Right ventricle myocardium inferior (tissue), 1 donor: Measurements from ENCODE around the gene SCN4A. TPM values are rescaled to one million over a fixed set of nuclear protein-coding genes. Genes with fewer than 3 reads are reported as not detected.
"Not testable (repeated sequence)": the region's sequence is repeated elsewhere in the genome, so short reads cannot be mapped to it uniquely, and the experiment has no call there.

Experiments
- ATAC-seq: fragments of 200-7000 bp; cut with Tn5 transposase; one replicate; pipeline ENCODE4 v1.9.1; 2020; ENCODE audit warnings: mild to moderate bottlenecking, moderate library complexity
- DNase-seq: peaks from one replicate; pipeline ENCODE4 v3.0.0; 2021; ENCODE audit errors: missing footprints
- intact Hi-C: fragments of 100-400 bp; cut with DNase I; formaldehyde crosslinking; loops from one replicate; pipeline ENCODE4 v1.11.0; 2022
- total RNA-seq: library from RNA; stranded (reverse); fragmentation: NEBNext Ultra II Directional; extraction: Animal tissue kit (Norgen Biotek cat#: 25700); gene quantifications from one replicate; pipeline ENCODE4 v1.2.1, GENCODE V29; 2021
- donor health status: DM: no; HTN: yes; CAD: no; lungs with severe emphysema.

Gene SCN4A
- total RNA-seq, 1 donor from 2014 or later: 0.32 TPM

- DNase-seq (peak; percentile 28), ATAC-seq (no peak)
- intact Hi-C loops: loop anchor here (5.0 kb wide), 1 partner anchor 62 kb away; no protein-coding TSS in a partner anchor
Measured at GRCh38 chr17:63929860-63930766, 42.6 kb downstream of the SCN4A start.

DNA sequence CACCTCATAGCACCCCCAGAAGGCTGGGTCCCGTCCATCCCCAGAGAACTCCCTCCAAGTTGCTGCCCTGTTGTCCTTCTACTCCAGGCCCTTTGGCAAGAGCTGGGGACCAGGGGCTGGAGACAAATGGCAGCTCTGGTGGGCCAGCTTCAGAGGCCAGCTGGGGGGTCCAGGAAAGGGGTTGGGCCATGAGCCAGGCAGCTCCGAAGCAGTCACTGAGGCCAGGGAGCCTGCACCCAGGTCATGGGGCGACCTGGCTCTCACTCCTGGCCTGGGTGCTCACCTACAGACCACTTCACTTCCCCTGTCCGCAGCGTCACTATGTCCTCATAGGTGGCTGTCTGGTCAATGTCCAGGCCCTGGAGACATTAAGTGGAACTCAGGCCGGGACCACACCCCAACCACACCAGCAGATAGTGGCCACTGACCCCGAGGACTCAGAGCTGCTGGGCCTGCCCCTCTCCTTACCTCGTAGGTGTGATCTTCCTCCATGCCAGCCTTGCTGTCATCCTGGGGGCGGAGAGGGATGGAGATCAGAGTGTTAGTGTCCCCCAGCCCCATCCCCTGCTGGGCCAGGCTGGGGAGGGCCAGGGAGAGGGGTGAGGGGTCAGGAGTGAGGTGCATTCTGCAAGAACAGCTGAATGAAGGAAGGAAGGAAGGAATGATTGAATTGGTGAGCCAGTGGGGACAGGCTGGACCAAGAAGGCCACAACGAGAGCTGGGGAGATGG, 43.6 kb downstream of the SCN4A start:
- intact Hi-C loops: no loop called here
- ATAC-seq (no peak), DNase-seq (peak; percentile 21)

DNA sequence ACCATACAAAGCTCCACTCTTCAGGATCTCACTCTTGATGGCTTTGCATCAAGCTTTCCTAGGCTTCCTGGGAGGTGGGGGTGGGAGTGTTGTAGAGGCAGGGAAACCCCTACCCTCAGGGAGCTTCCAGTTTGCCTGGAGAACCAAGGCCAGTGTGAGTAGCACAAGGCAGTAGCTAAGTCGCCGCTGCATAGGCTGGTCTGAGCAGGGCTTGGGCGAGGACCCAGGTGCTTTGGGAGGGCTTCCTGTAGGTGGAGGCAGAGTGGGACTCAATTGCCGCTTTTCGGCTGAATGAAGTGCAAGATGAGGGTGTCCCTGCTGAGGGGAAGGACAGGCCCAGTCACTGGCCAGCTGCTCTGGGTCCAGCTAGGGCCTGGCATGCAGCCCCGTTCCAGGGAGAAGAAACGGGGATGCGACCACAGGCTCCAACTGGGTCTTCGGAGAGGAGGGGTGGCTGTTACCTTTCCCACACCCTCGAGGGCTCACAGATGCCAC, 44.5 kb downstream of the SCN4A start:
- intact Hi-C loops: no loop called here
- DNase-seq: peak; percentile 16
- no peak for ATAC-seq

GRCh38 chr17:63927464-63928171, 45.1 kb downstream of the SCN4A start:
- intact Hi-C loops: no loop called here
- ATAC-seq: no peak
- DNase-seq: peak; percentile 39

GRCh38 chr17:63926164-63926563, 46.6 kb downstream of the SCN4A start:
- ATAC-seq: no peak
- intact Hi-C loops: no loop called here
- DNase-seq: no peak

DNA sequence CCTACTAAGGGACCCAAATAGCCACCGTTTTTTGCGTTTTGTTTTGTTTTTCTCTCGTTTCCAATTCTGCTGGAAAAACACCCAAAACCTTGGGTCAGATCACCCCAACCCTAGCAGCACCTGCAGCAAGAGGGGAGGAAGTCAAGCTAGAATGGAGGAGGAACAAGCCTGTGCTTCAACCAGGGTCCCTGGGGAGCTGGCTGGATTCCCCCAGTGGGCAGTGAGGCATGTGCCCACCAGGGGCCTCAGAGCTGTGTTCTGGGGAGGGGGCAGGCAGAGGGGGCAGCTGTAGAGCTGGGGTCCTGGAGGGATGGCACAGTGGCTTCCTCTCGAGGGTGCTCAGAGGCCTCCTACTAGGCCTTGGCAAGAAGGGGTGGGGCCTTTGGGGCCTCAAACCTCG, 47.1 kb downstream of the SCN4A start:
- ATAC-seq: no peak
- DNase-seq: peak; percentile 25
- intact Hi-C loops: no loop called here

DNA sequence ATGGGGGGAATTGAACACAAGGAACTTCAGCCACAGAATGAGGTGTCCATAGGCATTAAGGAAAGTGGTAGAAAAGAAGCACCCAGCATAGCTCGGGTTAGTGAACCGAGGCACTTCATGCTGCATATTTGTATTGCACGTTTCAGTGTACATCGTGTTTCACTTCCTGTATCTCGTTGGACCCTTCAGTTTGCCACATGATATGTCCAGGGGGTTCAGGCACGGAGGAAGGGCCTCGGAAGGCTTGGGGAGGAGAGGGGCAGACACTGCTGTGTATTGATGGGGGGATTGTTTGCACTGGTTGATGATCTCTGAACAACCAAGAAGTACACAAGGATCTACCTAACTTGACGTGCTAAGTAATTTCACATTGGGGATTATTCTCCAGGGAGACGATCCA, 50.3 kb downstream of the SCN4A start:
- intact Hi-C loops, ATAC-seq, DNase-seq: not testable (repeated sequence)

DNA sequence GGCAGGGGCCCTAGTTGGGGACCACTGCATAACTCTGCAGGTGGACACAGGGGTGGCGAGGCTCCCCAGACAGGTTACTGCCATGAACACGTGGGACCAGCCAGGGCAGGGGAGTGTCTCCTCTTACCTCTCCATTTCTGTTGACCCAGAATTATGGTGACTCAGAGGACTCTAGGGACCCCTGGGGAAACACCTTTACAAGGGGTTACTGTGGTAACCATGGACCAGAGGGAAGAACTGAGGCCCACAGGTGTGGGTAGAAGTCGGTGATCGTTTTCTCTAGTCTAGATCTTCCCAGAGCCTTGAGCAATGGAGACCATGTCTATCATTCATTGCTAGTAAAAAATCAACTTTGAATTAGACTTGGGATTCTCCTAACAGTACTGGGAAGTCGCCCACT, 51.9 kb downstream of the SCN4A start:
- DNase-seq, intact Hi-C loops, ATAC-seq: not testable (repeated sequence)

- ATAC-seq, DNase-seq, intact Hi-C loops: not testable (repeated sequence)
Measured at GRCh38 chr17:63920050-63920449, 52.7 kb downstream of the SCN4A start.

GRCh38 chr17:63919311-63919723, 53.4 kb downstream of the SCN4A start:
- ATAC-seq (peak; percentile 65), DNase-seq (no peak)
- intact Hi-C loops: loop anchor here (1.0 to 2.0 kb wide), 3 partner anchors 27 to 105 kb away; no protein-coding TSS in a partner anchor

DNA sequence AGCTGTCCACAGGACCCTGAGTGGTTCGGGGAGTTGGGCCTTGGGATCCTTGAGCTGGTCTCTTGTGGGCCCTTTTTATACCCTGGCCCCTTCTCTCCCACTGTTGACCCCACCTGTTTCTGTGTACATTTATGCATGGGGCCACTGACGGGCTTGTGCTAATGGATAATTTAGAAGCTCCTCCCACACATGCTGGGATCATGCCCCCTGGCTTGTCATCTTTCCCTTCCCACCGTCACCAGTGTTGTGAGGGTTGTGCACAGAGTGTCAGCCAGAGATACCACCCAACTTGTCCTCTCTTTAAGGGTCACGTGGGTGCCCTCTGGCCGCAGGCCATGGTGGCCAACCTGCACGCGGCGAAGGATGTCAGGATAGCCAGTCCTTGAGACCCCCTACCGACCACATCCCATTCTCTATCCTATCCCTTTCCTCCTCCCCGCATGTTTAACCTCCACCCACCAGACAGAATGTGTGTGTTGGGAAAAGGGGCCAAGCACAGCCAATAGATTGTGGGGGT, 53.9 kb downstream of the SCN4A start, which contains the start of gene GH1:
Gene GH1 (minus strand): TSS at position 51 of the 517 bp plus-strand sequence. CDS start 63 bp downstream, outside the sequence.
- not testable (repeated sequence) for DNase-seq, ATAC-seq
- intact Hi-C loops: loop anchor here (1.0 to 2.0 kb wide), 3 partner anchors 28 to 106 kb away; no protein-coding TSS in a partner anchor

DNA sequence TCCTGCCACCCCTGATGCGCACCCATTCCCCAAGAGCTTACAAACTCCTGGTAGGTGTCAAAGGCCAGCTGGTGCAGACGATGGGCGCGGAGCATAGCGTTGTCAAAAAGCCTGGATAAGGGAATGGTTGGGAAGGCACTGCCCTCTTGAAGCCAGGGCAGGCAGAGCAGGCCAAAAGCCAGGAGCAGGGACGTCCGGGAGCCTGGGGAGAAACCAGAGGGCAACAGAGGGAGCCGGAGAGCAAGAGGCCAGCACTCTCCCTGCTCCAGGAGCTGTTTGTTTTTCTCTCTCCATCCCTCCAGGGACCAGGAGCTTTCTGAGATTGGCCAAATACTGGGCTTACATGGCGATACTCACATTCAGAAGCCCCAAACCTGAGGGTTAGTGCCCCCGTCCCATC, 54.4 kb downstream of the SCN4A start:
- no peak for DNase-seq
- ATAC-seq: no peak
- intact Hi-C loops: loop anchor here (2.0 kb wide), 2 partner anchors 28 to 106 kb away; no protein-coding TSS in a partner anchor

GRCh38 chr17:63917646-63918045, 55.1 kb downstream of the SCN4A start:
- ATAC-seq (no peak), DNase-seq (no peak)
- intact Hi-C loops: loop anchor here (2.0 kb wide), 2 partner anchors 29 to 107 kb away; no protein-coding TSS in a partner anchor

- ATAC-seq, intact Hi-C loops, DNase-seq: not testable (repeated sequence)
Measured at GRCh38 chr17:63917206-63917605, 55.5 kb downstream of the SCN4A start.

GRCh38 chr17:63916566-63917185, 56.0 kb downstream of the SCN4A start:
- intact Hi-C loops: no loop called here
- DNase-seq (no peak), ATAC-seq (no peak)

DNA sequence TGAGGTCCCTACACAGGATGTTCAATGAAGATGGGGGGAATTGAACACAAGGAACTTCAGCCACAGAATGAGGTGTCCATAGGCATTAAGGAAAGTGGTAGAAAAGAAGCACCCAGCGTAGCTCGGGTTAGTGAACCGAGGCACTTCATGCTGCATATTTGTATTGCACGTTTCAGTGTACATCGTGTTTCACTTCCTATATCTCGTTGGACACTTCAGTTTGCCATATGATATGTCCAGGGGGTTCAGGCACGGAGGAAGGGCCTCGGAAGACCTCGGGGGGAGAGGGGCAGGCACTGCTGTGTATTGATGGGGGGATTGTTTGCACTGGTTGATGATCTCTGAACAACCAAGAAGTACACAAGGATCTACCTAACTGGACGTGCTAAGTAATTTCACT, 57.0 kb downstream of the SCN4A start:
- intact Hi-C loops, DNase-seq, ATAC-seq: not testable (repeated sequence)

GRCh38 chr17:63914471-63914870, 58.2 kb downstream of the SCN4A start:
- DNase-seq: no peak
- intact Hi-C loops: loop anchor here (5.0 kb wide), 1 partner anchor 218 kb away; the partner anchor contains the start of gene ERN1
- no peak for ATAC-seq
